Pancreas (tissue), 10 donors: ENCODE measurements around the gene CDC73. TPM values are rescaled to one million over a fixed set of nuclear protein-coding genes. Genes with fewer than 3 reads are reported as not detected.
"Not testable (repeated sequence)": the region's sequence is repeated elsewhere in the genome, so short reads cannot be mapped to it uniquely, and the experiment has no call there.

ENCODE experiments used
- ATAC-seq, 4 donors: fragments of 200-7000 bp; cut with Tn5 transposase; one replicate each; pipeline versions ENCODE4 v1.8.0 to v1.9.1; 2020; ENCODE audit warnings: mild to moderate bottlenecking in 4 of 4, moderate library complexity in 4 of 4
- DNase-seq, 6 donors: peaks; one replicate each; pipeline ENCODE4 v3.0.0-alpha.2; 2020
- FAIRE-seq: peaks from 2 replicates; lab custom pipeline; 2012; peaks lifted over from hg19 to GRCh38; lab: Jason Lieb, UNC
- H3K27ac ChIP-seq, 4 donors: fragments of 200-600 bp; sonication (generic); 1 replicate in 3 of 4; 2 replicates in 1 of 4; pipeline versions ENCODE4 v1.5.0 to v1.8.0; 2020
- H3K27me3 ChIP-seq, 4 donors: fragments of 200-600 bp; one replicate each; pipeline ENCODE4 v1.8.0; 2021
- H3K36me3 ChIP-seq, 3 donors: fragments of 200-600 bp; sonication (generic) in 1 of 3; one replicate each; pipeline versions ENCODE4 v1.5.0 to v1.8.0; 2020 to 2021
- H3K4me1 ChIP-seq, 3 donors: fragments of 200-600 bp; one replicate each; pipeline ENCODE4 v1.8.0; 2021
- H3K4me3 ChIP-seq, 4 donors: fragments of 200-600 bp; sonication (generic) in 2 of 4; one replicate each; pipeline versions ENCODE4 v1.5.0 to v1.8.0; 2020 to 2021
- H3K9me3 ChIP-seq, 4 donors: fragments of 200-600 bp; one replicate each; pipeline ENCODE4 v1.8.0; 2021
- WGBS, 2 donors: extraction: QIAGEN DNeasy Blood & Tissue Kit; methylation state at CpG; one replicate each; pipeline ENCODE4 v1.1.7; 2013; 5-methylcytosine and 5-hydroxymethylcytosine counted together
- intact Hi-C, 3 donors: fragments of 100-400 bp; cut with DNase I; formaldehyde crosslinking; loops; one replicate each; pipeline versions ENCODE4 v1.11.1 to v1.14.2; 2022
- polyA plus RNA-seq, 2 donors: library from polyadenylated mRNA; stranded (reverse); fragments of 200-250 nt; gene quantifications; one replicate each; pipeline ENCODE4 v1.2.3, GENCODE V29; 2013
- total RNA-seq, 6 donors: library from RNA; stranded (reverse); fragmentation: NEBNext Ultra II Directional in 4 of 6; extraction: Animal tissue kit (Norgen Biotek cat#: 25700) in 4 of 6; gene quantifications; one replicate each; pipeline versions ENCODE4 v1.2.1 to v1.2.4, GENCODE V29; 2021 to 2023
- TF ChIP-seq, protein P1 (sequence below), 4 donors: fragments of 200-600 bp; sonication (generic) in 3 of 4; IDR thresholded peaks; one replicate each; pipeline versions ENCODE4 v1.5.0 to v1.8.0; 2021; ENCODE audit warnings: antibody characterized with exemption in 4 of 4
- donor health status: healthy with polysubstance abuse.
- donor health status: DM: no; HTN: no; CAD: no; lungs with moderate emphysema.
- donor health status: DM: no; HTN: no; CAD: no.
- donor health status: control.
- donor health status: control.
- donor health status: Bipolar disorder and iron deficiency.
- donor health status: DM: yes; HTN: yes; CAD: no.
- donor health status: DM: no; HTN: no; CAD: no.
- donor health status: DM: no; HTN: no; CAD: no.
- donor health status: DM: yes; HTN: yes; CAD: no.

CDC73 gene
- total and polyA plus RNA-seq, 8 donors = 3.4 to 33.7 (median 21.7) TPM

DNA sequence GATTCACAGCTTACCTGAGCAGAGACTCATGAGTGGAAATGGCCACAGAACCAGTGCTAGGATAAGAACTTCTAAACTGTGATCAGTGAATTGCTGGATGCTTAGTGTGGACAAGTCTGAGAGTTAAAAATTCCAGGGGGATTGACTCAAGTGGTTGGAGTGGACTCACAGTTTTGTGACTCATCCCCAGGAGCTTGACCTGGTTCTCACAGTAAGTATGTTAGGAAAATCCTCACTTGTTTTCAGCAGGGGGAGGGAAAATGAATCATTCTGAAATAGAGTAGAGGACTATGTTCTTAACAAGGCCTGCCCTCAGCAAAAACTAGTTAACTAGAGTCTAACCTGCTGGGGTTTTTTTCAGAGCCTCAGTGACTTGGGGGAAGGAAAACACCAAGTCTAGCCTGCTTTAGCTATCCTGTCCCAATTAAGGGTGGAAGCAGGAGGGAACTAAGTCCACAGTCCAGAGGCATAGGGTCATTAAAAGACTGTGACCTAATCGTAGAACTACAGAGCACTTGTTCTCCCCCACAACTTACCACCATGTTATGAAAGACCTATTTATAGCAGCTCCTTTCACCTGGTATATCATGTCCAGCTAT, 6.1 kb upstream of the CDC73 start:
- H3K4me1 ChIP-seq = no peaks in the 10 kb centered on the region
- DNase-seq (no peak), FAIRE-seq (no peak), ATAC-seq (peak in 2 of 4 donors; percentile 65 to 66)
- H3K27ac ChIP-seq = no peak overlapping the region
- no peak overlapping the region for H3K4me3 ChIP-seq
- intact Hi-C loops = no loop called here
- H3K9me3 ChIP-seq = no peaks in the 10 kb centered on the region
- H3K27me3 ChIP-seq = no peaks in the 10 kb centered on the region
- no peaks in the 10 kb centered on the region for H3K36me3 ChIP-seq
- TF ChIP-seq, protein P1, sequence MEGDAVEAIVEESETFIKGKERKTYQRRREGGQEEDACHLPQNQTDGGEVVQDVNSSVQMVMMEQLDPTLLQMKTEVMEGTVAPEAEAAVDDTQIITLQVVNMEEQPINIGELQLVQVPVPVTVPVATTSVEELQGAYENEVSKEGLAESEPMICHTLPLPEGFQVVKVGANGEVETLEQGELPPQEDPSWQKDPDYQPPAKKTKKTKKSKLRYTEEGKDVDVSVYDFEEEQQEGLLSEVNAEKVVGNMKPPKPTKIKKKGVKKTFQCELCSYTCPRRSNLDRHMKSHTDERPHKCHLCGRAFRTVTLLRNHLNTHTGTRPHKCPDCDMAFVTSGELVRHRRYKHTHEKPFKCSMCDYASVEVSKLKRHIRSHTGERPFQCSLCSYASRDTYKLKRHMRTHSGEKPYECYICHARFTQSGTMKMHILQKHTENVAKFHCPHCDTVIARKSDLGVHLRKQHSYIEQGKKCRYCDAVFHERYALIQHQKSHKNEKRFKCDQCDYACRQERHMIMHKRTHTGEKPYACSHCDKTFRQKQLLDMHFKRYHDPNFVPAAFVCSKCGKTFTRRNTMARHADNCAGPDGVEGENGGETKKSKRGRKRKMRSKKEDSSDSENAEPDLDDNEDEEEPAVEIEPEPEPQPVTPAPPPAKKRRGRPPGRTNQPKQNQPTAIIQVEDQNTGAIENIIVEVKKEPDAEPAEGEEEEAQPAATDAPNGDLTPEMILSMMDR (IDR thresholded peaks at IDR 0.05) = no peak
- 48 to 84% methylated on average over 1 of the region's 1 CpG for WGBS, 2 donors

DNA sequence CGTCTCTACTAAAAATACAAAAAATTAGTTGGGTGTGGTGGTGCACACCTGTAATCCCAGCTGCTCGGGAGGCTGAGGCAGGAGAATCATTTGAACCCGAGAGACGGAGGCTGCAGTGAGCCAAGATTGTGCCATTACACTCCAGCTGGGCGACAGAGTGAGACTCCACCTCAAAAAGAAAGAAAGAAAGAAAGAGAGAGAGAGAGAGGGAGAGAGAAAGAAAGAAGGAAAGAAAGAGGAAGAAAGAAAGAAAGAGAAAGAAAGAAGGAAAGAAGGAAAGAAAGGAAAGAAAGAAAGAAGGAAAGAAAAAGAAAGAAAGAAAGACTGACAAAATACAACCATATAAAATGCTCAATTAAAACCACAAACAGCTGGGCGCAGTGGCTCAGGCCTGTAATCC, 4.7 kb upstream of the CDC73 start:
- DNase-seq, H3K9me3 ChIP-seq, H3K36me3 ChIP-seq, intact Hi-C loops, H3K27ac ChIP-seq, H3K4me1 ChIP-seq, FAIRE-seq, H3K27me3 ChIP-seq, H3K4me3 ChIP-seq, ATAC-seq: not testable (repeated sequence)
- WGBS, 2 donors = 85 to 94% methylated on average over 6 of the region's 6 CpGs

DNA sequence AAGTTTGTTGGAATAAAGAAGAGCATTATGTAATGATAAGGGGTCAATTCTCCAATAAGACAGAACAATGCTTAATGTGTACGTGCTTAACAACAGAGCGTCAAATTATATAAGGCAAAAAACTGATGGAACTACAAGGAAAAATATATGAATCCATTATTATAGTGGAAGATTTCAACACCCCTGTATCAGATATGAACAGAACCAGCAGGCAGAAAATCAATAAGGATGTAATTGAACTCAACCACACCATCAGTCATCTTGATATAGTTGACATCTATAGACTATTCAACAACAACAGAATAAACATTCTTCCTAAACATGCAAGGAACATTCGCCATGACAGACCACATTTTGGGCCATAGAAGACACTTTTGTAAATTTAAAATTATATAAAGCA, 3.6 kb upstream of the CDC73 start:
- H3K27me3 ChIP-seq = no peaks in the 10 kb centered on the region
- H3K4me3 ChIP-seq = no peak overlapping the region
- DNase-seq (no peak), ATAC-seq (no peak), FAIRE-seq (no peak)
- intact Hi-C loops = no loop called here
- TF ChIP-seq, protein P1 (IDR thresholded peaks at IDR 0.05) = no peak
- H3K4me1 ChIP-seq = peaks cover 2 to 5% (median 4%) of the 10 kb centered on the region in 3 donors
- H3K9me3 ChIP-seq = no peaks in the 10 kb centered on the region
- H3K27ac ChIP-seq = no peak overlapping the region
- WGBS, 2 donors = 69 to 77% methylated on average over 3 of the region's 3 CpGs
- no peaks in the 10 kb centered on the region for H3K36me3 ChIP-seq

DNA sequence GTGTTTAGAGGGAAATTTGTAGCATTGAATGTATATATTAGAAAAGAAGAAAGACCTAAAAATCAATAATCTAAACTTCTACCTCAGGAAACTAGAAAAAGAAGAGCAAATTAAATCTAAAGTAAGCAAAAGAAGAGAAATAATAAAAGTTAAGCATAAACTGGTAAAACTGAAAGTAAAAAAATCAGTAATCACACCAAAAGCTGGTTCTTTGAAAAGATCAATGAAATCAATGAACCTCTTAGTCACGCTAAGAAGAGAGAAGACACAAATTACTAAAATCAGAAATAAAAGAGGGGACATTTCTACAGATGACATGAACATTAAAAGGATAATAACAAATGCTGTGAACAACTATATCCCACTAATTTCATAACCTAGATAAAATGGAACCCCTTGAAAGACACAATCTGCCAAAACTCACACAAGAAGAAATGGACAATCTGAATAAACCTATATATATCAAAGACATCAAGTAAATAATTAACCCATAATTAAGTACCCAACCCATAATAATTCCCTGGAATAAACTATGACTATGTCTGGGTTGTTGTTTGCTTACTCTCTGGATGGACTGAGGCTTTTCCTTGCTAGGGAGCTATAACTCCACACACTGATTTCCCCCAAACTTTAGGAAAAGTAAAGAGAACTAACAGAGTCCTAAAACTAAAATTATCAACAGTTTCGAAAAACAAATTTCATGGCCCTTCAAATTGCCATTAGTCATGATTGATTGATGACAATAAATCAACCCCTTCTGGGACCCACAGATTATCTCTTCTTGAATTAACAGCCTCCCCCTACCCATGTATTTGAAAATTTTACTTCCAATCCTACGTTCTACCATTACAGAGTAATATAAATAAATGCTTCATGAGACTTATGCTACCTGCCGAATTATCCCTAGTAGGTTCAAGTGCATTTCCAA, 2.8 kb upstream of the CDC73 start:
- DNase-seq (no peak), ATAC-seq (no peak), FAIRE-seq (no peak)
- WGBS, 2 donors = 57 to 63% methylated on average over 4 of the region's 4 CpGs
- Histone ChIP-seq H3K36me3 (no peaks in the 10 kb centered on the region), H3K9me3 (no peaks in the 10 kb centered on the region), H3K27me3 (no peaks in the 10 kb centered on the region), H3K27ac (no peak overlapping the region), H3K4me3 (no peak overlapping the region), H3K4me1 (peaks cover 9 to 13% (median 11%) of the 10 kb centered on the region in 3 donors)
- TF ChIP-seq, protein P1 (IDR thresholded peaks at IDR 0.05) = no peak
- intact Hi-C loops = no loop called here

DNA sequence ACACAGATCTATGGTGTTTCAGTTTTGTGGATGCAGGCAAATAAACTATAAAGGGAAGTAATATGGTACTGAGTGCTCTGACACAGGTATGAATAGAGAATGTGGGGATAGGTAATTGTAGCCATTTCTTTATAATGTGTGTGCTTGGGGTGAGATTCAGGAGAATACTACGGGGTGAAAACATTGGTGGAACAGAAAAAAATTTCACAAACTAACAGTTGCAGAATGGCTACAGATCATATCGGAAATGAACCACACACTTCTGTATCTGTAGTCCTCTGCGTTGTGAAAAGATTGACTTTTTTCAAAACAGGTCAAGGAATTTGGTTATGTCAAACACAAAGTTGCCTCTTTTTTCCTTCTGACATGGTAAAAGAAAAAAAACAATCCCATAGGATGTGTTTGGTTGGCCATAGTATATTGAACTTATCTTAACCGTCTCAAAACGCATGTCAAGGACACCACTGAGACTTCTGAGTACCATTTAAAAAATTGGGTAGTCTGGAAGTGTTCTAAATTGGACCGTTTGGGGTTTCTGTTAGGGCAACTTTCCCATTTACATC, 1.1 kb upstream of the CDC73 start:
- no peaks in the 10 kb centered on the region for H3K9me3 ChIP-seq
- H3K36me3 ChIP-seq = no peaks in the 10 kb centered on the region
- H3K4me3 ChIP-seq = peak overlapping the region in 2 of 4 donors; percentile 65 to 80
- DNase-seq (no peak), FAIRE-seq (no peak), ATAC-seq (no peak)
- TF ChIP-seq, protein P1 (IDR thresholded peaks at IDR 0.05) = no peak
- H3K27ac ChIP-seq = no peak overlapping the region
- H3K4me1 ChIP-seq = peaks cover 9 to 21% (median 14%) of the 10 kb centered on the region in 3 donors
- intact Hi-C loops = no loop called here
- H3K27me3 ChIP-seq = no peaks in the 10 kb centered on the region
- WGBS, 2 donors = 60 to 65% methylated on average over 6 of the region's 6 CpGs
